Gastroesophageal sphincter (tissue), 4 donors: Measurements from ENCODE around the gene IRAK2. TPM values are rescaled to one million over a fixed set of nuclear protein-coding genes. Genes with fewer than 3 reads are reported as not detected.

Experiments
- ATAC-seq: fragments of 150-250 bp; one replicate; pipeline ENCODE4 v1.9.1; 2016; ENCODE audit warnings: mild to moderate bottlenecking, moderate library complexity
- H3K27ac ChIP-seq, 4 donors: fragments of 200-600 bp; sonication (generic) in 3 of 4; 1 replicate in 3 of 4; 2 replicates in 1 of 4; pipeline ENCODE4 v1.5.1; 2016 to 2019
- H3K27me3 ChIP-seq: fragments of 200-600 bp; sonication (generic); one replicate; pipeline ENCODE4 v1.5.1; 2019
- H3K36me3 ChIP-seq, 2 donors: fragments of 200-600 bp; sonication (generic); one replicate each; pipeline ENCODE4 v1.5.1; 2019; ENCODE audit warnings: control low read depth in 1 of 2
- H3K4me1 ChIP-seq, 3 donors: fragments of 200-600 bp; sonication (generic); 1 replicate in 2 of 3; 2 replicates in 1 of 3; pipeline ENCODE4 v1.5.1; 2016 to 2019; ENCODE audit warnings: control low read depth in 2 of 3
- H3K4me3 ChIP-seq, 2 donors: fragments of 200-600 bp; sonication (generic); one replicate each; pipeline ENCODE4 v1.5.1; 2019; ENCODE audit warnings: mild to moderate bottlenecking in 1 of 2, moderate library complexity in 1 of 2
- H3K9me3 ChIP-seq, 3 donors: fragments of 200-600 bp; sonication (generic); one replicate each; pipeline ENCODE4 v1.5.1; 2017 to 2019; ENCODE audit warnings: control low read depth in 2 of 3
- CTCF ChIP-seq, 4 experiments: fragments of 200-600 bp in 2 of 4; fragments of 450-650 bp in 2 of 4; sonication (generic) in 1 of 4; IDR thresholded peaks; one replicate each; pipeline ENCODE4 v1.5.1; 2017 to 2019; ENCODE audit warnings: antibody characterized with exemption in 4 of 4, mild to moderate bottlenecking in 2 of 4, moderate library complexity in 2 of 4
- EP300 ChIP-seq: sonication (generic); formaldehyde crosslinking; IDR thresholded peaks from one replicate; pipeline ENCODE4 v1.6.1; 2017; ENCODE audit warnings: antibody characterized with exemption, mild to moderate bottlenecking
- POLR2A ChIP-seq, 2 donors: fragments of 450-650 bp; IDR thresholded peaks; one replicate each; pipeline ENCODE4 v1.6.1; 2017; ENCODE audit warnings: antibody characterized with exemption in 2 of 2, mild to moderate bottlenecking in 2 of 2, moderate library complexity in 1 of 2
- POLR2AphosphoS5 ChIP-seq: sonication (generic); formaldehyde crosslinking; IDR thresholded peaks from one replicate; pipeline ENCODE4 v1.6.1; 2017; ENCODE audit warnings: antibody characterized with exemption
- WGBS, 2 donors: methylation state at CpG; one replicate each; pipeline ENCODE4 v1.1.5; 2018; ENCODE audit warnings: low coverage in 1 of 2; 5-methylcytosine and 5-hydroxymethylcytosine counted together
- total RNA-seq, 4 donors: library from RNA; depleted of rRNA; stranded (reverse); fragments of >200 nt; gene quantifications; one replicate each; pipeline ENCODE4 v1.1.0, GENCODE V29; 2016

The IRAK2 gene
- total RNA-seq, 4 donors from 2014 or later, result 2.2 to 4.4 (median 3.3) TPM

DNA sequence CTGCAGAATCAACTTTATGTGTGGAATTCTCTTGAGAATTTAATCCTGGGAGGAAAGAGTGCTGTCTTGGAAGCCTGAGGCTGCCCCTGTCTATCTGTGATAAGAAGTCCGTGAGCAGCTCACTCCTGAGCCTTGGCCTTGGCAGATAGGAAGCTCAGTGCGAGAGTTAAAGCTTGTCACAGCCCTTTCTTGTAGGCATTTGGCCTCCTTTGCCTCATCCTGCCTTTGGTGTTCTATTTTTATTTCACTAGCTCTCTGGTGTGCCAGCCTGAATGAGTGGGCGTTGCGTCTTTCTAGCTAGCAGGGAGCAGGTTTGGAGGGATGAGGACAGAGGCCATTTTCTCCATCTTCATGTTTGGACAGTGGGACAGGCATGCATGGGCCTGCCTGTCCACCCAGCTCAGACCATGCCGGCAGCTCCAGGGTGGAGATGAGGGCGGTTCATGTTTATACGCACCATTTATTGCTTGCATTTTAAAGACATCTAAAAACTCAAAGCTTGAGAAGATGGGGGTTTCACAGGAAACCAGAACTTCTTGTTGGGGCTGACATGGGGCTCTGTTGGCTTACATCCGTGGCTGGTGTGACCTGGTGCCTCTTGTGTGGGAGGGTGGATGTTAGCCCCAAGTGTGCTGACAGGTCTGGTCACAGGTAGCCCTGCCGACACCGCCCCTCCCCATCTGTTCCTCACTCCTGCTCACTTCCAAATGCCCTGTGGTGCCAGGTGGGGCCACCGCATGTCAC, 29.8 kb downstream of the IRAK2 start:
- Histone ChIP-seq H3K4me3 (no peak overlapping the region), H3K27me3 (no peaks in the 10 kb centered on the region), H3K36me3 (no peaks in the 10 kb centered on the region), H3K4me1 (peaks cover 23 to 79% (median 61%) of the 10 kb centered on the region in 3 donors), H3K9me3 (no peaks in the 10 kb centered on the region), H3K27ac (peak overlapping the region; percentile 86 to 93 (median 86))
- WGBS, 2 donors, result 14% methylated on average over 4 of the region's 11 CpGs; no CpG with 5 or more reads in 1 of the 2 donors
- no peak for ATAC-seq
- TF ChIP-seq POLR2A (IDR thresholded peaks at IDR 0.05) (no peak), POLR2AphosphoS5 (peak; percentile 39)

DNA sequence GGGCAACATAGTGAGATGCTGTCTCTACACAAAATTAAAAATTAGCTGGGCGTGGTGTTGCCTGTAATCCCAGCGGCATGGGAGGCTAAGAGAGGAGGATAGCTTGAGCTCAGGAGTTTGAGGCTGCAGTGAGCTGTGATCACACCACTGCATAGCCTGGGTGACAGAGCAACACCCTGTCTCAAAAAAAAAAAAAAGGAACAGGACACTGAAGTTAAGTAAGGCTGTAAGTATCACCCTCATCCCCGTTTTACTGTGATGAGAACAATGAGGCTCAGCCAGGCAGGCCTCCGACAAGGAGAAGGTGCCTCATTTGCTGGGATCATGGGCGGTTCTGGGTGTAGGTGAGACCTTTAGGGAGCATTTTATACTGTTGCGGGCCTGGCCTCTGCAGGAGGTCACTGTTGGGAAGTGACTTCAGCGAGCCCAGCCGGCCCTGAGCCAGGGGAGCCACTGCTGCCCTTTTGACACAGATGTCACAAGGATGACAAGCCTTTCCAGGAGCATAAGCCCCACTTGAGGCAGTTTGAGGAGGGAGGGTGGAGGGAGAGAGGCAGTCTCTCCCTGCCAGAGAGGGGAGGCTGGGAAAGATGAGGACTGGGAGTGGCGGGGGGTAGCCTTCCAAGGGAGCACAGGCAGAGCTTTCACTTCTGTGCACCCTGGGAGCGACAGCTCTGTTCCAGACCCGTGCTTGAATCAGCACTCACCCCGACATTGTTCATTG, 30.8 kb downstream of the IRAK2 start:
- H3K36me3 ChIP-seq, result no peaks in the 10 kb centered on the region
- H3K4me1 ChIP-seq, result peaks cover 17 to 69% (median 51%) of the 10 kb centered on the region in 3 donors
- H3K4me3 ChIP-seq, result no peak overlapping the region
- TF ChIP-seq POLR2A (IDR thresholded peaks at IDR 0.05), result no peak
- TF ChIP-seq EP300, result no peak
- no peak for TF ChIP-seq CTCF (IDR thresholded peaks at IDR 0.05)
- no peak for TF ChIP-seq POLR2AphosphoS5
- no peaks in the 10 kb centered on the region for H3K27me3 ChIP-seq
- no peaks in the 10 kb centered on the region for H3K9me3 ChIP-seq
- peak overlapping the region in 3 of 4 donors; percentile 86 to 93 (median 87) for H3K27ac ChIP-seq
- ATAC-seq, result no peak
- 80 to 100% methylated on average over 5 of the region's 12 CpGs for WGBS, 2 donors

DNA sequence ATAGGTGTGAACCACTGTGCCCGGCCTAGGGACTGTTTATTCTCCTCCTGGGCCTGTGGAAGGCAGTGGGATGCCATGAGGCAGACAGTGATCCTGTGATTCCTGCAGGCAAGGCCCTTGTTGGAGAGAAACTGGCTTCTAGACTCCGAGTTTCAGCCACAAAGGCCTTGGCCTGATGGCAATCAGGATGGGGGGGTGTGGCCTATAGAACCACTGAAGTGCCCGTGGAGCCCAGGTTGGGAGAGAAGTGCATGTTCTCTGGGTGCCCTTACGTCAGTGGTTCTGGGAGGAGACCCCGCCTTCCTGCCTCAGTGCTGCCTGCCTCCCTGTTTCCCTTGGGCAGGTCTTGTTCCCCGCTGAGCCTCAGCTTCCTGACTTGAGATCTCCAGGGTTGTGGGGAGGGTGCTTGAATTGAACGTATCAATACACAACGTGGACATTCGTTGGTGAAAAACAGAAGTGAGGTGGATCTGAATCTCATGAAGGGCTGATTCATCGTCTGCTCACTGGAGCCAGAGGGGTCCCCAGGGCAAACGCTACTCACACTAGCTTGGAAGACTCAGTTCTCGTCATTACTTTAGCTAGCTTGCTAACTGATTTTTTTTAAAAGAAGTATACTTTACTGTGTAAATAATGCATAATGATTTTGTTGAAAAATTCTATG, 31.8 kb downstream of the IRAK2 start:
- Histone ChIP-seq H3K4me3 (no peak overlapping the region), H3K4me1 (peaks cover 11 to 59% (median 41%) of the 10 kb centered on the region in 3 donors), H3K9me3 (no peaks in the 10 kb centered on the region), H3K36me3 (peaks cover 0 to 6% of the 10 kb centered on the region in 2 donors), H3K27me3 (no peaks in the 10 kb centered on the region), H3K27ac (peak overlapping the region in 2 of 4 donors; percentile 41)
- TF ChIP-seq CTCF (IDR thresholded peaks at IDR 0.05) (no peak), POLR2AphosphoS5 (no peak), EP300 (no peak), POLR2A (IDR thresholded peaks at IDR 0.05) (no peak)
- ATAC-seq, result peak; percentile 24
- WGBS, 2 donors, result 67 to 70% methylated on average over 3 to 4 of the region's 12 CpGs

DNA sequence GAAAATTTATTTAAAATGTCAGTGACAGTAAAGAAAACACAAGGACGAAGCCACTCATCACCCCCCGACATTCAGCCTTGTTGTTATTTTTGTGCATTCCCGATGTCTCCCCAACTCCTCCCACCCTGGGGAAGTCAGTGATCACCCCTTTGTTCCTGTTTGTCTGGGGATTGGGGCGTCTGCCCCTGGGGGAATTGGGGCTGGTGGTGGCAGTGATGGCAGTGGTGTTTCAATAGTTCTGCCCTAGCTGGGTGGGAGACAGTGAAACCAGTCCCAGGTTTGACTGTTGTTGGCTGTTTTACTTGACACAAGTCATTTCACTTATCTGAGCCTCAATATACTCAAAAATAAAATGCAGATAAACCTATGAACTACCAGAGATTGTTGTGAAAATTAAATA, 33.5 kb downstream of the IRAK2 start:
- WGBS, 2 donors, result 68 to 77% methylated on average over 3 to 4 of the region's 4 CpGs

More for the DNA sequence above, 33.5 kb downstream of the IRAK2 start:
- Histone ChIP-seq H3K4me3 (no peak overlapping the region), H3K36me3 (peaks cover 0 to 11% of the 10 kb centered on the region in 2 donors), H3K4me1 (peaks cover 6 to 42% (median 27%) of the 10 kb centered on the region in 3 donors), H3K9me3 (no peaks in the 10 kb centered on the region), H3K27ac (no peak overlapping the region), H3K27me3 (no peaks in the 10 kb centered on the region)
- no peak for ATAC-seq
- TF ChIP-seq CTCF (IDR thresholded peaks at IDR 0.05), result no peak
- no peak for TF ChIP-seq POLR2A (IDR thresholded peaks at IDR 0.05)
- TF ChIP-seq EP300, result no peak
- no peak for TF ChIP-seq POLR2AphosphoS5
